ENCODE results near the gene MAZ. TPM values are rescaled to one million over a fixed set of nuclear protein-coding genes. Genes with fewer than 3 reads are reported as not detected.
A peak's percentile ranks its signal among the peaks of the same experiment; 100 is the strongest.

The MAZ gene
- total and polyA plus RNA-seq, 2 of the 8 experiments (the other 6 are each of a cell fraction or from before 2014, with no cell fraction given), result 219 to 380 TPM

GRCh38 chr16:29819506-29819905 lies 13.2 kb downstream of the MAZ start:
- Histone ChIP-seq H3K79me1 (ENCODE audit: low read depth, low read length) (peaks cover 5% of the 10 kb centered on the region), H3K9ac (replicated peaks in 1 of 4; ENCODE audit: extremely low read depth in 1 of 4, low read depth in 3 of 4, low read length in 3 of 4) (no peak overlapping the region), H3K56ac (replicated peaks; ENCODE audit: insufficient read length, low read depth, low read length) (no peak overlapping the region), H2BK120ac (replicated peaks; ENCODE audit: low read depth, low read length) (no peak overlapping the region), H3K4me2 (ENCODE audit: insufficient read depth in 1 of 2, low read depth in 2 of 2, low read length in 2 of 2) (no peak overlapping the region), H4K20me1 (replicated peaks in 1 of 2; ENCODE audit: control insufficient read depth in 1 of 2, insufficient read depth in 2 of 2, low read length in 2 of 2) (peaks cover 2 to 4% of the 10 kb centered on the region in 2 experiments), H2BK5ac (ENCODE audit: low read depth, low read length) (no peak overlapping the region), H3K27ac (ENCODE audit: low read depth, low read length) (no peak overlapping the region), H3K23me2 (ENCODE audit: low read depth, low read length) (peaks cover 12% of the 10 kb centered on the region), H3K36me3 (ENCODE audit: control insufficient read depth in 2 of 4, insufficient read depth in 4 of 4, low read length in 3 of 4) (peaks cover 12 to 23% (median 18%) of the 10 kb centered on the region in 4 experiments), H2BK12ac (ENCODE audit: low read depth, low read length) (no peak overlapping the region), H3K14ac (ENCODE audit: insufficient read length) (no peak overlapping the region), H3K79me2 (ENCODE audit: control insufficient read depth in 1 of 2, insufficient read depth in 2 of 2, low read length in 2 of 2) (peaks cover 0 to 18% of the 10 kb centered on the region in 2 experiments; a peak in 1 of 4 replicates), H3K18ac (ENCODE audit: extremely low read depth, low read length) (no peak overlapping the region), H4K8ac (ENCODE audit: extremely low read depth, insufficient read depth, low read length) (no peak overlapping the region), H3K4me3 (ENCODE audit: extremely low read depth in 1 of 4, insufficient read depth in 2 of 4, low read depth in 3 of 4, low read length in 4 of 4) (no peak overlapping the region), H4K91ac (replicated peaks; ENCODE audit: insufficient read length, low read length) (no peak overlapping the region), H2BK20ac (ENCODE audit: low read length) (no peak overlapping the region), H2BK15ac (ENCODE audit: low read length) (no peak overlapping the region), H4K5ac (ENCODE audit: insufficient read length, low read depth, low read length) (no peak overlapping the region), H3K4ac (replicated peaks; ENCODE audit: insufficient read length, low read depth, low read length) (no peak overlapping the region), H3K27me3 (replicated peaks in 1 of 4; ENCODE audit: control insufficient read depth in 3 of 4, extremely low read depth in 1 of 4, insufficient read depth in 3 of 4, low read length in 3 of 4) (no peaks in the 10 kb centered on the region), H3K23ac (ENCODE audit: insufficient read length) (no peak overlapping the region), H2AFZ (ENCODE audit: low read length) (no peak overlapping the region), H2AK5ac (ENCODE audit: low read depth, low read length) (no peak overlapping the region), H3K4me1 (replicated peaks in 1 of 4; ENCODE audit: control insufficient read depth in 3 of 4, insufficient read depth in 4 of 4, low read length in 3 of 4) (peaks cover 0 to 12% (median 4%) of the 10 kb centered on the region in 4 experiments; a peak in 5 of 7 replicates), H3K9me3 (ENCODE audit: insufficient read depth in 2 of 2, low read depth in 1 of 2, low read length in 1 of 2) (no peaks in the 10 kb centered on the region)
- ChIA-PET CTCF (ENCODE audit: partially characterized antibody) (interaction anchor here (0.7 to 17.5 kb wide), 15 partner anchors 10 to 156 kb away, joined by 3 to 212 read pairs (median 4); partner anchors contain the start of genes KIF22, MAZ, SEZ6L2 and ZG16), POLR2A (ENCODE audit: partially characterized antibody) (interaction anchor here (0.6 to 16.6 kb wide), 12 partner anchors 9 to 212 kb away, joined by 3 to 167 read pairs (median 4); partner anchors contain the start of gene TLCD3B)
- DNase-seq (ENCODE audit: low read depth in 1 of 2, low spot score in 2 of 2) (no peak), FAIRE-seq (no peak)
- WGBS, 2 experiments (ENCODE audit: extremely low coverage in 1 of 2, insufficient coverage in 1 of 2, insufficient read length in 1 of 2, insufficient replicate concordance in 2 of 2, low coverage in 1 of 2, low lambda C conversion rate in 2 of 2, missing lambda C conversion rate in 1 of 2), result 89% methylated on average over 12 of the region's 15 CpGs; no CpG with 5 or more reads in 1 of the 2 experiments
- TF ChIP-seq CTCF (IDR thresholded peaks at IDR 0.05; ENCODE audit: control extremely low read depth in 1 of 3, insufficient read depth in 1 of 3, low read depth in 1 of 3, low read length in 3 of 3) (peak; percentile 14 to 44 (median 41); a peak in 3 of 4 replicates), KDM1A (IDR thresholded peaks at IDR 0.05; ENCODE audit: borderline replicate concordance, low read length) (no peak), CHD2 (IDR thresholded peaks at IDR 0.05; ENCODE audit: low read length) (no peak), CHD1 (IDR thresholded peaks at IDR 0.05; ENCODE audit: low read depth, low read length) (no peak), JUN (IDR thresholded peaks at IDR 0.05; ENCODE audit: low read depth, low read length) (no peak), MAX (IDR thresholded peaks at IDR 0.05) (no peak), ZNF274 (IDR thresholded peaks at IDR 0.05; ENCODE audit: borderline replicate concordance, extremely low read depth, low read length) (no peak), BACH1 (IDR thresholded peaks at IDR 0.05; ENCODE audit: low read length) (no peak), MAFK (IDR thresholded peaks at IDR 0.05; ENCODE audit: low read depth, low read length) (no peak), RAD21 (IDR thresholded peaks at IDR 0.05 in 1 of 2, conservative IDR thresholded peaks at IDR 0.05 in 1 of 2; ENCODE audit: low read depth in 2 of 2, low read length in 2 of 2) (peak; percentile 18 to 41; a peak in 3 of 4 replicates), PHF8 (conservative IDR thresholded peaks at IDR 0.05; ENCODE audit: low read depth, low read length) (no peak)

Data from H1 (cell line).